GM20431 (cell line): ENCODE measurements around the gene HTT-AS.
"Not testable (repeated sequence)": the region's sequence is repeated elsewhere in the genome, so short reads cannot be mapped to it uniquely, and the experiment has no call there.

Source experiments
- in situ Hi-C: fragments of 300-500 bp; cut with MseI, MboI; formaldehyde crosslinking; loops from one replicate; pipeline ENCODE4 v1.15.0; 2020; ENCODE audit warnings: low sequenced_read_pairs; ENCODE audit not compliant: unreplicated experiment

Gene HTT-AS

DNA sequence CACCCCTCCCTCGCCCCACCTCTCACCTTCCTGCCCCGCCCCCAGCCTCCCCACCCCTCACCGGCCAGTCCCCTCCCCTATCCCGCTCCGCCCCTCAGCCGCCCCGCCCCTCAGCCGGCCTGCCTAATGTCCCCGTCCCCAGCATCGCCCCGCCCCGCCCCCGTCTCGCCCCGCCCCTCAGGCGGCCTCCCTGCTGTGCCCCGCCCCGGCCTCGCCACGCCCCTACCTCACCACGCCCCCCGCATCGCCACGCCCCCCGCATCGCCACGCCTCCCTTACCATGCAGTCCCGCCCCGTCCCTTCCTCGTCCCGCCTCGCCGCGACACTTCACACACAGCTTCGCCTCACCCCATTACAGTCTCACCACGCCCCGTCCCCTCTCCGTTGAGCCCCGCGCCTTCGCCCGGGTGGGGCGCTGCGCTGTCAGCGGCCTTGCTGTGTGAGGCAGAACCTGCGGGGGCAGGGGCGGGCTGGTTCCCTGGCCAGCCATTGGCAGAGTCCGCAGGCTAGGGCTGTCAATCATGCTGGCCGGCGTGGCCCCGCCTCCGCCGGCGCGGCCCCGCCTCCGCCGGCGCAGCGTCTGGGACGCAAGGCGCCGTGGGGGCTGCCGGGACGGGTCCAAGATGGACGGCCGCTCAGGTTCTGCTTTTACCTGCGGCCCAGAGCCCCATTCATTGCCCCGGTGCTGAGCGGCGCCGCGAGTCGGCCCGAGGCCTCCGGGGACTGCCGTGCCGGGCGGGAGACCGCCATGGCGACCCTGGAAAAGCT lies at the start of gene HTT-AS, which contains the start of gene HTT:
TSS of gene HTT-AS (minus strand) at position 461 of the 768 bp plus-strand sequence.
TSS of gene HTT (plus strand) at position 604 of the 768 bp plus-strand sequence. CDS start at position 749, 145 bp downstream.
- in situ Hi-C loops = no loop called here

DNA sequence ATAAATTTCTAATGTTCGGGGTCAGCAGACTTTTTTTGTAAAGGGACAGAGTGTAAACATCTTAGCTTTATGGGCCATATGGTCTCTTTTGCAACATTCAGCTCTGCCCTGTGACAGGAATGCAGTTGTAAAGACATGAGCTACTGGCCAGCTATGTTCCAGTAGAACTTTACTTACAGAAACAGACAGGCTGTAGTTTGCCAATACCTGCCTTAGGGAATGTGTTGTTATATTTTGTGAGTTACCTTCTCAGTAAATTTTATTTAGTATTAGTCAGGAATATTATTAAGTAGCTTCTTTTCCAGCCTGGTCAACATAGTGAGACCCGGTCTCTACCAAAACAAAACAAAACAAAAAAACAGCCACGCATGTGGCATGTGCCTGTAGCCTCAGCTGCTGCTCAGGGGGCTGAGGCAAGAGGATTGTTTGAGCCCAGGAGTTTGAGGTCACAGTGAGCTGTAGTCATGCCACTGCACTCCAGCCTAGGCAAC lies 48.9 kb upstream of the HTT-AS start:
- in situ Hi-C loops = no loop called here

DNA sequence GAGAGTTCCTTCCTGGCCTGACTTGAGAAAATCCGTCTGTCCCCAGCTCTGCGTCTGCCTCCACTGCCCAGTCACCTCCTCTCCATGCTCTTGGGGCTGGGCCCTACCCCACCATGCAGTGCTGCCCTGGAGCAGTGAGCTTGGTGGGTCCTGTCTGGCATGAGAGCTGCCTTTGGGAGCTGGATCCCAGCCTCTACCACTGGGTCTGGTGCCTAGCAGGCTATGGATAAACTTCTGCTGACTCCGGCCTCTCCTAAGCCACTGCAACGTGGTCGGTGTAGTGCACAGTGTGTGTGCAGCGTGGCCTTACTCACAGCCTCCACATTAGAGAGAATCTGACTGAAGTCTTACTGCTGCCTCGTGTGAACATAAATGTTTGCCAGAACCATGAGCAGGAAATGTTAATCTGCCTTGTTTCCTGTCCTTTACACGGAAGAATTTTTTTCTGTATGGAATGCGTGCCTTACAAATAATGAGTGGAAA lies 47.8 kb upstream of the HTT-AS start:
- in situ Hi-C loops = no loop called here

DNA sequence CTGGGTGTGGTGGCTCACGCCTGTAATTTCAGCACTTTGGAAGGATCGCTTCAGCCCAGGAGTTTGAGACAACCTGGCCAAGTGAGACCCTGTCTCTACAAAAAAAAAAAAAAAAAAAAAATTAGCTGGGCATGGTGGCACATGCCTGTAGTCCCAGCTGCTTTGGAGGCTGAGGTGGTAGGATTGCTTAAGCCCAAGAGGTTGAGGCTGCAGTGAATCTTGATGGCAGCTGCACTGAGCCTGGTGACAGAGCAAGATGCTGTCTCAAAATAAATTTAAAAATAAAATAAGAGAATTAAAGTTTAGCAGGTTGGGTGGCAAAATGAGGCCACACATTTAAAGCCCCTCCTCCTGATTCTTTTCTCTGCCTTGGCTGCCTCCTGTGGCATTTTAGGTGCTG lies 47.3 kb upstream of the HTT-AS start:
- in situ Hi-C loops = no loop called here

DNA sequence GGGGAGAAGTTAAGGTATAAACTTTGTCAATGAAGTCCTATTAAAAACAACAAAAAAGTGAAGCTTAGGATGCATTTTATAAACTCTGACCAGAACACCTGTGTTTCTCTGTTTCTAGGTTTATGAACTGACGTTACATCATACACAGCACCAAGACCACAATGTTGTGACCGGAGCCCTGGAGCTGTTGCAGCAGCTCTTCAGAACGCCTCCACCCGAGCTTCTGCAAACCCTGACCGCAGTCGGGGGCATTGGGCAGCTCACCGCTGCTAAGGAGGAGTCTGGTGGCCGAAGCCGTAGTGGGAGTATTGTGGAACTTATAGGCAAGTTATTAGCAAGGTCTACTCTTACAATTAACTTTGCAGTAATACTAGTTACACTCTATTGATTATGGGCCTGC lies 46.8 kb upstream of the HTT-AS start:
- in situ Hi-C loops = no loop called here

DNA sequence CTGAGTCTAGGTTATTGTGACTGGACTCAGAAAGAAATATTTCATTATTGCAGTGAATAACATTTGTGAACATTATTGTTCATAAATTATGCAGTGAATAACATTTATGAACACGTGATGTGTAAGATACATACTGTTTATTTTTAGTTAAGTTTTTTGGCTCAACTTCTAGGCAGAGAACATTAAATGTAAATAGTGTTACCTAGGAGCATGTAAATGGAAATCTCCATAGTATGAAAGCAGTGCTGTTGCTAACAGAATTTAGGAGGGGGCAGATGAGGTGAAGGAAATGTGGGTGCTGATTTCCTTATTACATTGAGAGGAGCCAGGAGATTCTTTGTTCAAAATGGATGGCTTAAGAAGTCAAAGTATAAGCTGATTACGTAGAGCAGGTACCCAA lies 45.1 kb upstream of the HTT-AS start:
- in situ Hi-C loops = no loop called here

DNA sequence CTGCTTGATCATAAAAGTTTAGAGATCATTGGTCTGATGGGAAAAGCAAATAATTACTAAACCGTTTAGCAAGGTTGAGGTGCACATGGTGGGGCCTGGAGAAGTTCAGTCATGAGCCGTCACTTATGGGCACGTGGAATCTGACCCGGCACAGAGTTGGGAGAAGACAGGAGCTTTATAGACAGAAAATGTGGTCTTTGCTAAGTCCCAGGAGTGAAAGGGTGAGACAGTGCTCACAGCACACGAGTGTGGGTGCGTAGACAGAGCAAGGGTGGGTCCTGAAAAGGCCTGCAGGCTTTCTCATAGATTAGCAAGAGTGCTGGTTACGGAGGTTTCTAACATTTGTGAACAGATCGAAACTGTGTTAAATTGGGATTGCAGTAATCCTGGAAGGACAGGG lies 44.0 kb upstream of the HTT-AS start:
- in situ Hi-C loops = no loop called here

DNA sequence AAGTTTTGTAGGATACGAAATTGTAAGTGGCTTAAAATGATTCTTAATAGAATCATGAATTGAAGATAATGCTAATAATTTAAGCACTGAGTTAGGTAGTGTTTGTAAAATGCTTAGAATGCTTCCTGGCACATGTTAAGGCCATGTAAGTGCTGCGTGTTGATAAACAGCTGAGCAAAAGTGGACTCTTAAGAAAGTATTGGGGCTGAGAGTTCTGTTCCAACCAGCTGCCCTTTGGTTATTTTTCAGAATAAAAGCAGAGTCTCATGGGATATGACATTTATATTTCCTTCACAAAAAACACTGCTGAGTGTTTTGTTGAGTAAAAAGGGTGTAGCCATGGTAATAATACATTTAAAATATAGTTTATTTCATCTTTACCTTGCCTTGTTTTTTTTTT lies 42.6 kb upstream of the HTT-AS start:
- in situ Hi-C loops = no loop called here

DNA sequence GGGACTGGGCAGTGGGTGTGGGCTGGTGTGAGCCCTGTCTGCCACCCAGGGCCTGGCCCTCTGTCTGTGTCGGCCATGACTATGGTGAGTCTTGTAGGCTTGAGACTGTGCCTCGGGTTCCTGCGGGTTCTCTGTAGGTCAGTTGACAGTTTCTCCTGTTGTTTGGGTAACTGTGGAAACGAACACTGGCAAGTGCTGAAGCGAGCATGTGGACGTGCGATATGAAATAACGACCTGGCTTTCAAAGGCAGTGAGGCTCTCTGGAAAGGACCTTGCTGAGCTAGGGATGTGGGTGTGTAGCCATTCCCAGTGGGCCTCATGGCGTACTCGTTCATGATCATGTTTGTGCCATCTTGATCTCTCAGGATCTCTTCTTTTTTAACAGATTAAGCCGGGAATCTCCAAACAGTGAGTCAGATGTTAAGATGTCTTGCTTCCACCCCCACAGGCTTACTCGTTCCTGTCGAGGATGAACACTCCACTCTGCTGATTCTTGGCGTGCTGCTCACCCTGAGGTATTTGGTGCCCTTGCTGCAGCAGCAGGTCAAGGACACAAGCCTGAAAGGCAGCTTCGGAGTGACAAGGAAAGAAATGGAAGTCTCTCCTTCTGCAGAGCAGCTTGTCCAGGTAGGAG lies 41.4 kb upstream of the HTT-AS start:
- in situ Hi-C loops = no loop called here

DNA sequence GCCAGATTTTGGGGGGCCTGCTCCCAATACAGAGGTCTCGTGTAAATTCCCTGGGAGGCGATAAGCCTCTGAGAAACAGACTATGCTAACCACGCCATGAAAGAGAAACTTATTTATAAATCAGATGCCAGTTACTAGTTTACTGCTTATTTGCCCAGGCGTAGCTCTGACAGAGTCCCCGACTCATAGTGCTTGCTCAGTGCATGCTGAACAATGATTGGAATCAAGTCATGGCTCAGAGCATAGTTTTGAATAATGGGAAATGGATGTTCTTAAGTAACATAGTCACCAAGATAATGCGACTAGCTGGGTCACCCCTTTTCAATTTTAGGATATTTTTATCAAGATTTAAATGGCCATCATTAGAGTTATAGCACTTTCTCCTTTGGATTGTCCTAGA lies 40.0 kb upstream of the HTT-AS start:
- in situ Hi-C loops = no loop called here

DNA sequence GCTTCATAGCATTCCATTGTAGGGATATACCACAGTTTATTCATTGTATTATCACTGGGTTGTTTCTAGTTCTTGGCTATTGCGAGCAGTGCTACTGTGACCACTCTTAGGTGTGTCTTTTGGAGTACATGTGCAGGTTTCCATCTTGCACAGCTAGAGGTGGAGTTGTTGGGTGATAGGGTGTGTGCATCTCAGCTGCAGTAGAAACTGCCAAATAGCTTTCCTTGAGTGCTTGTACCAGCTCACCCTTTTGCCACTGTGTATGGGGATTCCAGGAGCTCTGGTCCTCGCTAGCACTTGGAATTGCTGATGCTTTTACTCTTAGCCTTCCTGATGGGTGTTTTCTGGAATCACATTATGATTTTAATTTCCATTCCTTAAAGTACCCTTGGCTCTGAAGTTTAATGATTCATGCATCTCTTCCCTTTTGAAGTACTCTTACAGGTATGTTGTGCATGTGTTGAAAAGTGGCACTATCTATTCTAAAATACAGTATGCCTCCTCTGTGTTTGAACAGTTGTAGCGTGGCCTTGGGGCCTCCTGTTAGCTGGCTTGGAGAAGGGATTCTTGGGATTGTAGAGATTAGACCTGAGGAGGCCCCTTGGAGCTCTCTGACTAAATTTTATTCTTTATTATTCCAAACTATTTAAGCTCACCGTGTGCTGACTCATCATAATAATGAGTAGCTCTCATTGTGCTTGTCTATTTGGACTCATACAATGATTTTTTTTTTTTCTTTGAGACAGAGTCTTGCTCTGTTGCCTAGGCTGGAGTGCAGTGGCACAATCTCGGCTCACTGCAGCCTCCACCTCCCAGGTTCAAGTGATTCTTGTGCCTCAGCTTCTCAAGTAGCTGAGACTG lies 38.5 kb upstream of the HTT-AS start:
- in situ Hi-C loops = no loop called here

DNA sequence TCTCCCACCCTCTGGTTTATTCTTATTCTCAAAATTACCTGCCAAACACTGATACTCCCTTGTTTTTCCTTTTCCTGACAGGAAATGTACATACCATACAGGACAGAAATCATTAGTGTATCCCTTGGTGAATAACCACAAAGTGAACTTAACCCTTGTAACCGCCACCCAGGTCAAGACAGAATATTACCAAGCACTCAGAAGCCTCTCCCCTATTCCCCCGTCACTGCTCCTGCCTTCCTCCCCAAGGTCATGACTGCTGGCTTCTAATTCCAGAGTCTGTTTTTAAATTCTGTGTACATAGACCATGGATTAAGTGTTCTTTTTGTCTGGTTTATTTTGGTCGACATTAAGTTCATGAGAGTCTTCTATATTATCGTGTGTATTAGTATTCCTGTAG lies 37.9 kb upstream of the HTT-AS start:
- in situ Hi-C loops = no loop called here

DNA sequence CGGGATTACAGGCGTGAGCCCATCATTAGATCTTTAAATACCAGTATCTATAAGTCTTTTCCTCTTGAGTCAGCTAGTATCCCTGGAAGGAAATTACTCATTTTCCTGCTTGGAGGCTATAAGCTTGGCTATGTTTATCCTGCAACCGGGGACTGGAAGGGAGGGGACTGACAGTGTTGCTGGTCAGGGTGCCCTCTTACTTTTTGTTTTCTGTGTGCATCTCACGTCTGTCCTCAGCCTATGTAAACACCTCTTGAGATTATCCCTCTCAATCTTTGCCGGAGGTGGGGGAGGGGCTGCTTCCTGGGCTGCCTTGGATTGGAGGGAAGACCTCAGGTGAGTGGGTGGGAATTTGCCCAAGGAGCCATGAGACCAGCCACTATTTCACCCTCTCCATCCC lies 37.1 kb upstream of the HTT-AS start:
- in situ Hi-C loops = no loop called here

DNA sequence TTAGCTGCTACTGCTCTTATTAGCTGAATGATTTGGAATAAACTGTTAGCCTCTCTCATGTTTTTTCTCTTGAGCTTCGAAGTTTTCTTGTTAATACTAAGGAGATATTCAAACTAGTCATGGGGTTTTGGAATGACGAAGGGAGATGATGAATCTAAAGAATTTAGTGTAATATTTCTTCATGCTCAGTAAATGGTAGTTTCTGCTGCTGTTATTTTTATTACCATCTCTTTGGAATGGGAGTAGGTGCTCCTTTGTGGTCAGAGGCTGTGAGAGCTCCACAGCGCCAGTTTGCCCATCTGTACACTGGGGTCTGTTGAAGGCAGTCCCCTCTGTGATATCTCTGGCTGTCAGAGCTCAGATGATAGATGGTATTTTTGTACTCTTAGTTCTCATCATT lies 33.9 kb upstream of the HTT-AS start:
- in situ Hi-C loops = no loop called here

DNA sequence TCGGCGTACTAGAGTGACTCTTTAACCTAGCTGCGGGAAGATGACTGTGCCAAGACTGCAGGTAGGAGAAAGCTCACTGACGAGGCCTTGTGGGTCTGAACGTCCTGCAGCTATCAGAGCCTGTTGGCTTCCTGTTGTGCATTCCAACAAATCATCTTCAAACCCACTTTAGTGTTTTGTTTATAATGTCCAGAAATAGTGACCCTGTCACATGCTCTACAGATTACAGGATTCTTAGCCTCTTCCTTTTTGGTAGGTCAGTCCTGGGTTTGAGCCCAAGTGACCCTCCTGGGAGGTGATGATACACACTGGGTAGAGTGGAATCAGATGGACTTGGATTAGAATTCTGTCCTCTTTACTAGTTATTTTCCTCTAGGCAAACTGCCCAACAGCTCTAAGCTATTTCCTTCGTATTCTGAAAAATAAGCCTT lies 33.4 kb upstream of the HTT-AS start:
- in situ Hi-C loops = no loop called here

DNA sequence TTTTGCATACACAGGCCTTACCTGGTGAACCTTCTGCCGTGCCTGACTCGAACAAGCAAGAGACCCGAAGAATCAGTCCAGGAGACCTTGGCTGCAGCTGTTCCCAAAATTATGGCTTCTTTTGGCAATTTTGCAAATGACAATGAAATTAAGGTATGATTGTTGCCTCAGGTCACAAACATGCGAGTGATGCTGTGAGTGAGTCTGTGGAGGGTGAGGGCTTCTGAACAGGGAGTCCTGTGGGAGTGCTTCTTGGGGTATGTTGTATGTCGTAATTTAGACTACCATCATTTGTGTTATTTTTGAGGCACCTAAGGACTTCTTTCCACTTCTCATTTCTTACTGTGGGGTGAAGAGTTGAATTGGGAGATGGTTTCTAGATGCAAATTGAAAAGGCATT lies 32.9 kb upstream of the HTT-AS start:
- in situ Hi-C loops = no loop called here

DNA sequence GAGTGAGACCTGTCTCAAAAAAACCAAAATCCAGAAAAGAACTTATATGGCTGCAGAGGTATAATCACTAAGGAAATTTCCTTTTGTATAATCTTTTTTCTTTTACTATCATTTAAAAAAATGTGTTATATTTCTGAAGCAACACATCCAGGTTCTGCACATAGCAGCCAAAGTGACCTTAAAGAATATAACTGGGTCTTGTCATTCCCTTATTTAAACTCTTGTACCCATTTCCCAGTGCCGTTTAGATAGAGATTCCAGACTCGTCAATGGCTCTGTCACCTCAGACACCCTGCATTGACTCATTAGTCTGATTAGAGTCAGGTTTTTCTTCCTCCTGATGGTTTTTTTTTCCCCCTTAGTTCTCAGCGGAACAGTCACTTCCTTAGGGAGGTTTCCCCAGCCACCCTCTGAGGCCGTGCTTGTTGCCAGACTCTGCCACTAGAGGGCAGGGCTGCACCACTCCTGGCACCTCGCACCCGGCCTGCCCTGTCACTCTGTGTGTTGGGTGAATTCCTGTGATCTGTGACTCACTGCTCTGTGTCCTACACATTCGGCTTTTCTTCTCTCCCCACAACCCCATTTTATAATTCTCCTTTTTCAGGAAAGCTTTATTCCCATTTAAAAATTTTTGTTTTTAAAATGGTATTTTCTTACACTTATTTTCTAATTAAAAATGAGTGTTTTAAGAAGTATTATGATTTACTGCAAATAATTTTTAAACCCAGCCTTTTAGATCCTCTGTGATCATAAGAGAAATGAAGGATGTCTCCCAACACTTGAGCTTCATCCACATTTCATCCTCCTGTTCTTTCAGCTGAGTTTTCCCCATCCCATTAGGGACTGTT lies 32.2 kb upstream of the HTT-AS start:
- in situ Hi-C loops = no loop called here

DNA sequence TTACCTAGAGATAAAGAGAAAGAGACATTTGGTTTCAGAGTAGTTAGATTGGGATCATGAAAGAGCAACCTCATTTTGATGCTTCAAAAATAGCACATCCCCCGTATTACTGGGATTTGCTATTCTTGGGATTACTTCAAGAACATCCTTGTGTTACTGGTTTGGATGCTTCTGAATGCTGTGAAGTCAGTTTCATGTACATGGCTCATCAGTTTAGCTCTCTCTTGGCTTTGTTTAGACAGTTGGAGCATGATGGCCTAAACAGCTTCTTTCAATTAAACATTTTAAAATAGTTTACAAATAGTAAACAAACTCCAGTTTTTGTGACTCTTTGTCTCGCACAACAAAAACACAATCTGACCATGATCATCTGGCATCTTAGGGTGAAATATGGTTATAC lies 24.0 kb upstream of the HTT-AS start:
- in situ Hi-C loops = no loop called here

DNA sequence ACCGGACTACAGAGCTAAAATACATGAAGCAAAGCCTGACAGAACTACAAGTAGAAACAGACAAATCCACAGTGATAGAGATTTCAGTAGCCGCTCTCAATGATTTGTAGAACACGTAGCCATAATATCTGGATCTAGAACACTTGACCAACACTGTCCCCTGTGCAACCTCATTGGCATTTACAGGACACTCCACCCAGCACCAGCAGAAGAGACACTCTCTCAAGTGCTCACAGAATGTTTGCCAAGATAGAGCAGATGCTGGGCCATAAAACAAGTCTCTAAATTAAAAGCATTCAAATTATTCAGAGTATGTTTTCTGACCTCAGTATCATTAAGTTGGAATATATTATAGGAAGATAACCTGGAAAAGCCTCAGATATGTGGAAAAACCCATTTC lies 21.9 kb upstream of the HTT-AS start:
- in situ Hi-C loops = no loop called here

DNA sequence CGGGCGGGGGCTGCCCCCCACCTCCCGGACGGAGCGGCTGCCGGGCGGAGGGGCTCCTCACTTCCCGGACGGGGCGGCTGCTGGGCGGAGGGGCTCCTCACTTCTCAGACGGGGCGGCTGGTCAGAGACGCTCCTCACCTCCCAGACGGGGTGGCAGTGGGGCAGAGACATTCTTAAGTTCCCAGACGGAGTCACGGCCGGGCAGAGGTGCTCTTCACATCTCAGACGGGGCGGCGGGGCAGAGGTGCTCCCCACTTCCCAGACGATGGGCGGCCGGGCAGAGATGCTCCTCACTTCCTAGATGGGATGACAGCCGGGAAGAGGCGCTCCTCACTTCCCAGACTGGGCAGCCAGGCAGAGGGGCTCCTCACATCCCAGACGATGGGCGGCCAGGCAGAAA lies 20.4 kb upstream of the HTT-AS start:
- in situ Hi-C loops = not testable (repeated sequence)
